ENCODE measurements around the gene TRAF2.
"Not testable (repeated sequence)": the region's sequence is repeated elsewhere in the genome, so short reads cannot be mapped to it uniquely, and the experiment has no call there.

The TRAF2 gene

GRCh38 chr9:136885950-136886578 lies at the start of gene TRAF2:
Gene TRAF2 (plus strand): TSS chr9:136886516. CDS start chr9:136898741, 12,225 bp downstream.
- DNase-seq (ENCODE audit: low read depth), result peak; percentile 93

GRCh38 chr9:136837146-136837855 lies 49.0 kb upstream of the TRAF2 start:
- no peak for DNase-seq (ENCODE audit: low read depth)

- DNase-seq (ENCODE audit: low read depth), result not testable (repeated sequence)
Observed at GRCh38 chr9:136837856-136838277, 48.4 kb upstream of the TRAF2 start.

DNA sequence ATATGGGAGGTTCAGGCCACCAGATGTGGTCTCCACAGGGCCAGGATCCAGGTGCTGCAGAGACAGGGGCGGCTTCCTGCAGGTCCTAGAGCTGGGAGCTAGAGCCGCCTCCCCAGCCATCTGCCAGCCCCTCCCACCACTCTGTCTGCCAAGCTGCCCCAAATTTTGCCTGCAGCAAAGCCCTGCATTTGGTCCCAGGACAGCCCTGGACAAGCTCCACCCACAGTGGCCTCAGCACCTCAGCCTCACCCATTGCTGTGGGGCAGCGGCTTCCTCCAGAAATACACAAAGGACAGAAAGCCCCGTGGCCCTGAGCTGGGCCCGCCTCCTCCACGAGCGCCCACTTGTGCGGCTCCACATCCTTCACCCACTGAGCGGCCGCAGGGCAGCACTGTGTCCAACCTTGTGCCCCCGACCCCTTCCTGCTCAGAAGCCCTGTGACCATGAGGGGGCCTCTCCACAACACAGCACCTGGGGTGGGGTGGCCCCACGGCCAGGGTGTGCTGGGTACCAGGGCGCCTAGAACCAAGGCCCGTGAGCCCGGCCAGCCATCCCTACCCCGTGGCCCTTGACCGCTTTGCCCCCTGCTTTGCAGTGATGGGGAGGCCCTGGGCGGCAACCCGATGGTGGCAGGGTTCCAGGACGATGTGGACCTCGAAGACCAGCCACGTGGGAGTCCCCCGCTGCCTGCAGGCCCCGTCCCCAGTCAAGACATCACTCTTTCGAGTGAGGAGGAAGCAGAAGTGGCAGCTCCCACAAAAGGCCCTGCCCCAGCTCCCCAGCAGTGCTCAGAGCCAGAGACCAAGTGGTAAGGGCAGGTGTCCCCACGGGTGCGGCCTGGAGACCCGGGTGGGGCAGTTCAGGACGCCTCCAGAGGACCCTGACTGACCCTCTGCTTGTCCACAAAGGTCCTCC lies 47.7 kb upstream of the TRAF2 start:
- no peak for DNase-seq (ENCODE audit: low read depth)

- no peak for DNase-seq (ENCODE audit: low read depth)
Observed at GRCh38 chr9:136839229-136840139, 46.8 kb upstream of the TRAF2 start.

DNA sequence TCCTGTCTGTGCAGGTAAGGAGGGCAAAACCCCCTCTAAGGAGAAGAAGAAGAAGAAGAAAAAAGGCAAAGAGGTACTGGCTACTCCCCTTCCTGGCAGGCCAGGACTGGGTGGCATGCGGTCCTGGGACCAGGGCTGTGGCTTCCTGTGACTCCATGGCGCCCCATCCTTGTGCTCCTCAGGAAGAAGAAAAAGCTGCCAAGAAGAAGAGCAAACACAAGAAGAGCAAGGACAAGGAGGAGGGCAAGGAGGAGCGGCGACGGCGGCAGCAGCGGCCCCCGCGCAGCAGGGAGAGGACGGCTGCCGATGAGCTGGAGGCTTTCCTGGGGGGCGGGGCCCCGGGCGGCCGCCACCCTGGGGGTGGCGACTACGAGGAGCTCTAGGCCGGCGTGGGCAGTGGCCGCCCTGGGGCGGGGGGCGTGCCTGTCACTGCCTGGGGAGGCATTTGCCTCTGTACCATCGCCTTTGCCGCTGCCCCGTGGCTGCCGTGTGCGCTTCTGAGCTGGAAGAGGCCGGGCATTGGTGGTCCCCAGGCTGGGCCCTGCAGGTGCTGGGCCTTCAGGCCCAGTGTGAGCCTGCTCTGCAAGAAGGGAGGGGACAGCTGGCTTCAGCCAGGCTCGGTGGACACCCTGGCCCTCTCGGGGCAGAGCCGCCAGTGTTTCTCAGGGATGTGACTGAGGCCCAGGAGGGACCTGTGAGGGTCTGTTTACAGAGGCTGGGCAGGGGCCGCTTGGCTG lies 46.0 kb upstream of the TRAF2 start:
- no peak for DNase-seq (ENCODE audit: low read depth)

DNA sequence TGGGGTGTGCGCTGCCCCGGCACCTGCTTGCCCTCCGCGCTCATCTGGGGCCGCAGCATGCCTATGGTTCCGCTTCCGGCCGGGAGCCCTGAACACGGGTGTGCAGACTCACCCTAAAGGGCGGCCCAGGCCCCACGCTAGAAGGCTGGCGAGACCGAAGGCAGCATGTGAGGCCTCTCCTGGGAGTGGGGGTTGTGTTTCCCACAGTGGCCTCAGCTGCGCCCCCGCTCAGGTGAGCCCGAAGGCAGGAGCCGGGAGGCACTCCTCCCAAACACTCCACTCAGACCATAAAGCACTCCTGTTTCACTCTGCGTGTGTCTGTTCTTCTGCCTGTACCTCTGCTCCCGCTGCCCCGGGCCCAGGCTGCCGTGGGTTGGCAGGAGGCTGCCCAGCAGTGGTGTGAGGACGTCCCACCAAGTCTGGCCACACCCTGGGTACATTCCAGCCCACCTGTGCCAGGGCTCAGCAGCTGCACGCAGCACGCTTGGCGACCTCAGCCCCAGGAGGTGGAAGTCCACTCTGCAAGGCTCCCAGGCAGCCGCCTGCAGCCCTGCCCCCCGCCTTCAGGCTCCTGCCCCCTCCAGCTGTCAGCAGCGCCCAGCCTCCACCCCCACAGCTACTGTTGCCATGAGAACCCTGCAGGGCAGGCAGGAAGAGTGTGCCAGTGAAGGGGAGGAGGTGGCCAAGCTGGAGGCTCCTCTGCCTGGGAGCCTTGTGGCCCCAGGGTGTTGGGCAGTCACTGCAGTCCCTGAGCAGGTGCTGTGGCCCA lies 45.3 kb upstream of the TRAF2 start:
- DNase-seq (ENCODE audit: low read depth), result no peak

GRCh38 chr9:136841646-136842379 lies 44.5 kb upstream of the TRAF2 start:
- not testable (repeated sequence) for DNase-seq (ENCODE audit: low read depth)

DNA sequence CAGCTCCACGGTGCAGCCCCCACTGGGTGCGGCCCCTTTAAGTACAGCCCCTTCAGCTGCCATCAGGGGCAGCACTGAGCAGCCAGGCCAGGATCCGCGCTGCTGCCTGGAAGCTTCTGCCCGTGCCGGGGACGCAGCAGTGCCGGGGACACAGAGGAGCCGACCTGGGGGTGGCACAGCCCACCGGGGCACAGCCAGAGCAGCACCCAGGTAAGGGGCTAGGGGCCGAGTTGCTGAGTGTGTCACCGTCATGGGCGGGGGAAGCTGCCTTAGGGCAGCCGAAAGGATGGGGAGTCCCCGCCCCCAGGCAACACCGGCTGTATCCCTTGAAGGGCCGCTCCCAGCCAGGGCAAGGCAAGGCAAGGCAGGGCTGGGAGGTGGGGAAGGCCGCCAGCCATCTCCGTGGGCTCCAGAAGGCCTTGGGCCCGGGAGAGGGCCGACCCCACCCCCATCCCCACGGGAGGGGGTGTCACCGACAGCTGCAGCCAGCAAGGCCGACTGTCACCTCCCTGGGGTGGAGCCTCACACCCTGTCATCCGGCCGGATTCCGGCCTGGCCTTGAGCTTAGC lies 43.9 kb upstream of the TRAF2 start, which contains the start of gene AJM1:
Gene AJM1, plus strand, starts transcription at position 99 of the 569 bp plus-strand sequence. CDS start 1,937 bp downstream, outside the sequence.
- DNase-seq (ENCODE audit: low read depth), result peak; percentile 68

- not testable (repeated sequence) for DNase-seq (ENCODE audit: low read depth)
Observed at GRCh38 chr9:136843159-136843800, 43.0 kb upstream of the TRAF2 start.

DNA sequence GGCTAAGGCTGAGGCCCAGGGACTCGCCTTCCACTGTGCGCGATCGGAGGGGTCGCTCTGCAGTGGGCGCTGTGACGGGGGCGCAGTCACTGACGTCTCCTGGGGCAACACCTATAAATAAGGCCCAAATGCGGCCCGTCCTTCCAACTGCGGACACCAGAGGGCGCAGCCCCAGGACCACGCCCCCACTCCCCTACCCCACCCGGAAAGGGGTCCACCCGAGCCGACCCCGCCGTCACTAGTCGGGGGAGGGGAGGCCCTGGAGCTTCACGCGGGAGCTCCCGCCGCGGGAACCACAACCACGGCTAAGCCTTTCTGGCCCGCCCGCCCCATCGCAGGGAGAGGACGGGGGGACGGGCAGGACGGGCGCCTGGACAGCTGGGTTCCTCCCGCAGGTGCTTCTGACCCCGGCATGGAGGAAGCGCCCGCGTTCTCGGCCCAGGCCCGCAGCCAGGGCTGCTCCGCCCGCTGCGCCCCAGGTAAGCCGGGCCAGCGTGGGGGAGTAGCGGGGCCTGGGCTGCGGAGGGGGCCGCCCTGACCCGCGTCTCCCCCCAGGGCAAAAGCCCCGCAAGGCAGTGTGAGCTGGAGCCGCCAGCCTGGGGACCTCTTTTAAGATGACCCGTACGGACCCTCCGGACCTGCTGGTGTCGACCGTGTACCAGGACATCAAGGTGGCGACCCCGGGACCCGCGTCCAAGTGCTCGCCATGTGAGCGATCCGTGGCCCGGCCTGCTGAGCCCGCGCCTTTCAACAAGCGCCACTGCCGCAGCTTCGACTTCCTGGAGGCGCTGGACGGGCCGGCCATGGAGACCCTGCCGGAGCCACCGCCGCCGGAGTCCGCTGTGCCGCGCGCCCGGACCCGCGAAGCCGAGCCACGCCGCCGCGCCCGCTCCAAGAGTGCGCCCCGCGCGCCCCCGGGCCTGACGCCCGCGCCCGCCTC lies 42.2 kb upstream of the TRAF2 start:
- peak; percentile 50 for DNase-seq (ENCODE audit: low read depth)

DNA sequence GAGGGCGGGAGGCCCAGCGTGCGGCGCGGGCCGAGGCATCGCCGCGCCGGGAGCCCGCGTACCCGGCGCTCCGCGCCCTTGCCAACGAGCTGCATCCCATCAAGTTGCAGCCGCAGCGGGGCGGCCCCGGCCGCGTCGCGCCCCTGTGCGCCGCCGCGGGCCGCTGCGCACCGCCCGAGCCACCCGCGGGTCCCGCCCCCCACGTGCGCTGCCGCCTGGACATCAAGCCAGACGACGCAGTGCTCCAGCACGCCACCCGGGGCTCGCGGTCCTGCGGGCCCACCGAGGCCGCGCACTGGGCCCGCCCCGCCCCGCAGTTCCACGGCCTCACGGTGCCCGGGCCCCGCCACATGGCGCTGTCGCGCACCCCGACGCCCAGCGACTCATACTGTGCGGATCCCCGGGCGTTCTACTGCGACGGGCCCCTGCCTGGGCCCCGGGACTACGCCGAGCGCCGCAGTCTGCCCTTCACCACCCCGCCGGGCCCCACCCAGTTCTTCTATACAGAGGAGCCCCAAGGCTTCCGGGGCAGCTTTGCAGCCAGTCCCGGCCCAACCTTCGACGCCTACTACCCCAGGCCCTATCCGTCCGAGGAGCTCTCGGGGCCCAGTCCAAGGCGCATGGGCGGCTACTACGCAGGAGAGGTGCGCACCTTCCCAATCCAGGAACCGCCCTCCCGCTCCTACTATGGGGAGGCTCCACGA lies 41.4 kb upstream of the TRAF2 start:
- DNase-seq (ENCODE audit: low read depth), result no peak

- no peak for DNase-seq (ENCODE audit: low read depth)
Observed at GRCh38 chr9:136845465-136846260, 40.7 kb upstream of the TRAF2 start.

GRCh38 chr9:136846376-136847087 lies 39.8 kb upstream of the TRAF2 start:
- no peak for DNase-seq (ENCODE audit: low read depth)
